GM23338 (cell line): ENCODE measurements around the gene ITGA1. TPM values are rescaled to one million over a fixed set of nuclear protein-coding genes. Genes with fewer than 3 reads are reported as not detected.

ENCODE experiments used
- ATAC-seq: fragments of 200-7000 bp; cut with Tn5 transposase; 3 replicates; pipeline ENCODE4 v1.9.1; 2020
- DNase-seq: peaks from one replicate; pipeline ENCODE4 v3.0.0-alpha.2; 2015; ENCODE audit warnings: low spot score
- H2AFZ ChIP-seq: fragments of 200-600 bp; sonication (generic); 2 replicates; pipeline ENCODE4 v1.8.0; 2016; ENCODE audit warnings: antibody characterized with exemption, mild to moderate bottlenecking, moderate library complexity
- H3F3A ChIP-seq: fragments of 200-600 bp; sonication (generic); replicated peaks from 2 replicates; pipeline ENCODE4 v1.8.0; 2017; ENCODE audit warnings: antibody characterized with exemption, mixed run types, low read depth
- H3K27ac ChIP-seq: fragments of 200-600 bp; sonication (generic); 2 replicates; pipeline ENCODE4 v1.6.1; 2016; ENCODE audit warnings: low read depth
- H3K27me3 ChIP-seq: fragments of 200-600 bp; sonication (generic); 2 replicates; pipeline ENCODE4 v1.8.0; 2016; ENCODE audit warnings: mild to moderate bottlenecking, mixed run types, moderate library complexity; ENCODE audit not compliant: insufficient read depth
- H3K36me3 ChIP-seq: fragments of 200-600 bp; sonication (generic); 2 replicates; pipeline ENCODE4 v1.8.0; 2016; ENCODE audit warnings: mild to moderate bottlenecking; ENCODE audit not compliant: insufficient read depth
- H3K4me1 ChIP-seq: fragments of 200-600 bp; sonication (generic); 2 replicates; pipeline ENCODE4 v1.8.0; 2016; ENCODE audit warnings: mild to moderate bottlenecking, moderate library complexity; ENCODE audit not compliant: insufficient read depth
- H3K4me2 ChIP-seq: fragments of 200-600 bp; sonication (generic); 2 replicates; pipeline ENCODE4 v1.7.1; 2017; ENCODE audit warnings: mixed run types
- H3K4me3 ChIP-seq: fragments of 200-600 bp; sonication (generic); 2 replicates; pipeline ENCODE4 v1.6.1; 2016; ENCODE audit warnings: mixed run types
- H3K79me2 ChIP-seq: fragments of 200-600 bp; sonication (generic); replicated peaks from 2 replicates; pipeline ENCODE4 v1.8.0; 2017; ENCODE audit warnings: mild to moderate bottlenecking; ENCODE audit not compliant: insufficient read depth
- H3K9me2 ChIP-seq: fragments of 200-600 bp; sonication (generic); 2 replicates; pipeline ENCODE4 v1.8.0; 2017; ENCODE audit not compliant: insufficient read depth
- H4K20me1 ChIP-seq: fragments of 200-600 bp; sonication (generic); replicated peaks from 2 replicates; pipeline ENCODE4 v1.8.0; 2017; ENCODE audit warnings: mild to moderate bottlenecking; ENCODE audit not compliant: insufficient read depth
- H3K27ac Mint-ChIP-seq: 2 replicates; pipeline ENCODE4 v1.8.0; 2020; ENCODE audit warnings: inconsistent platforms, mild to moderate bottlenecking, moderate library complexity, mixed read lengths
- H3K27me3 Mint-ChIP-seq: 3 replicates; pipeline ENCODE4 v1.8.0; 2022; ENCODE audit warnings: low read depth, mild to moderate bottlenecking, moderate library complexity, mixed read lengths, inconsistent platforms; ENCODE audit not compliant: insufficient read depth, poor library complexity
- H3K36me3 Mint-ChIP-seq: 3 replicates; pipeline ENCODE4 v1.8.0; 2021; ENCODE audit warnings: low read depth, mild to moderate bottlenecking, inconsistent platforms, moderate library complexity, mixed read lengths
- H3K4me1 Mint-ChIP-seq: 3 replicates; pipeline ENCODE4 v1.8.0; 2020; ENCODE audit warnings: mild to moderate bottlenecking, inconsistent platforms, mixed read lengths
- H3K4me3 Mint-ChIP-seq: 3 replicates; pipeline ENCODE4 v1.8.0; 2021; ENCODE audit warnings: moderate library complexity, mild to moderate bottlenecking, inconsistent platforms, mixed read lengths
- H3K9me3 Mint-ChIP-seq: 3 replicates; pipeline ENCODE4 v1.8.0; 2020; ENCODE audit warnings: moderate library complexity, mild to moderate bottlenecking, inconsistent platforms, mixed read lengths
- CREB1 ChIP-seq: fragments of 250-450 bp; sonication (Bioruptor Pico); IDR thresholded peaks from 2 replicates; pipeline ENCODE4 v1.5.0; 2020; ENCODE audit warnings: low read depth, mild to moderate bottlenecking, moderate library complexity
- EZH2 ChIP-seq: fragments of 200-600 bp; sonication (generic); IDR thresholded peaks from one replicate; pipeline ENCODE4 v1.8.0; 2017; ENCODE audit warnings: antibody characterized with exemption, mild to moderate bottlenecking, low read depth; ENCODE audit not compliant: unreplicated experiment
- EZH2phosphoT487 ChIP-seq: fragments of 200-600 bp; sonication (generic); IDR thresholded peaks from one replicate; pipeline ENCODE4 v1.8.1; 2018; ENCODE audit warnings: antibody characterized with exemption; ENCODE audit not compliant: unreplicated experiment
- JUNB ChIP-seq: IDR thresholded peaks from one replicate; pipeline ENCODE4 v1.6.1; 2016; ENCODE audit warnings: antibody characterized with exemption; ENCODE audit not compliant: unreplicated experiment
- NANOG ChIP-seq: IDR thresholded peaks from 2 replicates; pipeline ENCODE4 v1.6.1; 2016; ENCODE audit warnings: antibody characterized with exemption, borderline replicate concordance
- POLR2AphosphoS5 ChIP-seq: IDR thresholded peaks from 2 replicates; pipeline ENCODE4 v1.6.1; 2016; ENCODE audit warnings: antibody characterized with exemption, low read depth
- STAT1 ChIP-seq: IDR thresholded peaks from one replicate; pipeline ENCODE4 v1.6.1; 2016; ENCODE audit warnings: antibody characterized with exemption; ENCODE audit not compliant: unreplicated experiment
- ZNF114 ChIP-seq: fragments of 250-450 bp; sonication (Bioruptor Pico); IDR thresholded peaks from 2 replicates; pipeline ENCODE4 v1.5.0; 2020; ENCODE audit warnings: mild to moderate bottlenecking, moderate library complexity
- ZNF331 ChIP-seq: fragments of 250-450 bp; sonication (Bioruptor Pico); IDR thresholded peaks from 2 replicates; pipeline ENCODE4 v1.5.0; 2020; ENCODE audit warnings: low read depth, mild to moderate bottlenecking, moderate library complexity
- polyA plus RNA-seq: library from polyadenylated mRNA; unstranded; fragments of >200 nt; fragmentation: Nextera tagmentation; extraction: Ambion mirVana; gene quantifications from 2 replicates; pipeline ENCODE4 v1.2.1, GENCODE V29; 2016
- total RNA-seq: library from RNA; depleted of rRNA; stranded (reverse); fragments of >200 nt; shearing (Covaris generic); gene quantifications from 2 replicates; pipeline ENCODE4 v1.2.3, GENCODE V29; 2014
- TF ChIP-seq, protein P1 (sequence below): fragments of 250-450 bp; sonication (Bioruptor Pico); IDR thresholded peaks from 2 replicates; pipeline ENCODE4 v1.5.0; 2020; ENCODE audit warnings: mild to moderate bottlenecking, moderate library complexity
- TF ChIP-seq, protein P2 (sequence below): IDR thresholded peaks from 2 replicates; pipeline ENCODE4 v1.6.1; 2016; ENCODE audit warnings: antibody characterized with exemption
- TF ChIP-seq, protein P3 (sequence below): IDR thresholded peaks from one replicate; pipeline ENCODE4 v1.6.1; 2018; ENCODE audit warnings: antibody characterized with exemption; ENCODE audit not compliant: unreplicated experiment
- TF ChIP-seq, protein P4 (sequence below), 2 experiments: fragments of 200-600 bp in 1 of 2; sonication (generic) in 1 of 2; conservative IDR thresholded peaks; 2 replicates each; pipeline versions ENCODE4 v1.5.1 to v1.6.1; 2016 to 2017; ENCODE audit warnings: antibody characterized with exemption in 2 of 2, low read depth in 2 of 2, mild to moderate bottlenecking in 2 of 2, moderate library complexity in 1 of 2

ITGA1 gene
- total and polyA plus RNA-seq, 2 experiments from 2014 or later: 1.8 to 4.9 TPM

DNA sequence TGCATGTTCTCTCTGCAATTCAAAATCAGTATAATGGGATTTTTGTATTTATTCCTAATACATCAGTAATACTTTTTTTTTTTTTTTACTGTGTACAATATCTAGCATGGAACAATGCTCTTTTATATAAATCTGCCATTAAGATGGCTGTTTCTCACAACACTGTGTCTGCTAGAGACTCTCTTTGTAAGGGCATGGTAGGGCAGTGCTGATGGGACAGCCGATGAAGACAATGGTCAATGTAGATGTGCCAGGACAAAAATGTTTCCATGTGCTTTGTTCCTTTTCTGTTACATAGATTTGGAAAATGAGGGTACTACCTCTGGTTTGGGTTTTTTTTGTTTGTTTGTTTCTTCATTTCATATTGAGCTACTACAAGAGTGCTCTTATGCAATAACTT lies 106.1 kb downstream of the ITGA1 start:
- no peak overlapping the region for H3K4me2 ChIP-seq
- H3K36me3 ChIP-seq: no peaks in the 10 kb centered on the region
- no peaks in the 10 kb centered on the region for H3K9me2 ChIP-seq
- Mint-ChIP-seq H3K4me3 (no peak overlapping the region), H3K9me3 (no peaks in the 10 kb centered on the region), H3K36me3 (no peaks in the 10 kb centered on the region), H3K27me3 (no peaks in the 10 kb centered on the region), H3K4me1 (0 out of 3 replicates have a peak, but pooled peaks cover 2% of the 10 kb centered on the region), H3K27ac (no peak overlapping the region)
- H3K4me3 ChIP-seq: no peak overlapping the region
- no peaks in the 10 kb centered on the region for H3K27me3 ChIP-seq
- no peaks in the 10 kb centered on the region for H3K79me2 ChIP-seq
- TF ChIP-seq JUNB (no peak), NANOG (no peak), EZH2phosphoT487 (no peak), STAT1 (no peak), ZNF331 (no peak), POLR2AphosphoS5 (no peak), ZNF114 (CRISPR knock-in tag) (no peak), EZH2 (no peak), CREB1 (no peak)
- TF ChIP-seq, protein P1, sequence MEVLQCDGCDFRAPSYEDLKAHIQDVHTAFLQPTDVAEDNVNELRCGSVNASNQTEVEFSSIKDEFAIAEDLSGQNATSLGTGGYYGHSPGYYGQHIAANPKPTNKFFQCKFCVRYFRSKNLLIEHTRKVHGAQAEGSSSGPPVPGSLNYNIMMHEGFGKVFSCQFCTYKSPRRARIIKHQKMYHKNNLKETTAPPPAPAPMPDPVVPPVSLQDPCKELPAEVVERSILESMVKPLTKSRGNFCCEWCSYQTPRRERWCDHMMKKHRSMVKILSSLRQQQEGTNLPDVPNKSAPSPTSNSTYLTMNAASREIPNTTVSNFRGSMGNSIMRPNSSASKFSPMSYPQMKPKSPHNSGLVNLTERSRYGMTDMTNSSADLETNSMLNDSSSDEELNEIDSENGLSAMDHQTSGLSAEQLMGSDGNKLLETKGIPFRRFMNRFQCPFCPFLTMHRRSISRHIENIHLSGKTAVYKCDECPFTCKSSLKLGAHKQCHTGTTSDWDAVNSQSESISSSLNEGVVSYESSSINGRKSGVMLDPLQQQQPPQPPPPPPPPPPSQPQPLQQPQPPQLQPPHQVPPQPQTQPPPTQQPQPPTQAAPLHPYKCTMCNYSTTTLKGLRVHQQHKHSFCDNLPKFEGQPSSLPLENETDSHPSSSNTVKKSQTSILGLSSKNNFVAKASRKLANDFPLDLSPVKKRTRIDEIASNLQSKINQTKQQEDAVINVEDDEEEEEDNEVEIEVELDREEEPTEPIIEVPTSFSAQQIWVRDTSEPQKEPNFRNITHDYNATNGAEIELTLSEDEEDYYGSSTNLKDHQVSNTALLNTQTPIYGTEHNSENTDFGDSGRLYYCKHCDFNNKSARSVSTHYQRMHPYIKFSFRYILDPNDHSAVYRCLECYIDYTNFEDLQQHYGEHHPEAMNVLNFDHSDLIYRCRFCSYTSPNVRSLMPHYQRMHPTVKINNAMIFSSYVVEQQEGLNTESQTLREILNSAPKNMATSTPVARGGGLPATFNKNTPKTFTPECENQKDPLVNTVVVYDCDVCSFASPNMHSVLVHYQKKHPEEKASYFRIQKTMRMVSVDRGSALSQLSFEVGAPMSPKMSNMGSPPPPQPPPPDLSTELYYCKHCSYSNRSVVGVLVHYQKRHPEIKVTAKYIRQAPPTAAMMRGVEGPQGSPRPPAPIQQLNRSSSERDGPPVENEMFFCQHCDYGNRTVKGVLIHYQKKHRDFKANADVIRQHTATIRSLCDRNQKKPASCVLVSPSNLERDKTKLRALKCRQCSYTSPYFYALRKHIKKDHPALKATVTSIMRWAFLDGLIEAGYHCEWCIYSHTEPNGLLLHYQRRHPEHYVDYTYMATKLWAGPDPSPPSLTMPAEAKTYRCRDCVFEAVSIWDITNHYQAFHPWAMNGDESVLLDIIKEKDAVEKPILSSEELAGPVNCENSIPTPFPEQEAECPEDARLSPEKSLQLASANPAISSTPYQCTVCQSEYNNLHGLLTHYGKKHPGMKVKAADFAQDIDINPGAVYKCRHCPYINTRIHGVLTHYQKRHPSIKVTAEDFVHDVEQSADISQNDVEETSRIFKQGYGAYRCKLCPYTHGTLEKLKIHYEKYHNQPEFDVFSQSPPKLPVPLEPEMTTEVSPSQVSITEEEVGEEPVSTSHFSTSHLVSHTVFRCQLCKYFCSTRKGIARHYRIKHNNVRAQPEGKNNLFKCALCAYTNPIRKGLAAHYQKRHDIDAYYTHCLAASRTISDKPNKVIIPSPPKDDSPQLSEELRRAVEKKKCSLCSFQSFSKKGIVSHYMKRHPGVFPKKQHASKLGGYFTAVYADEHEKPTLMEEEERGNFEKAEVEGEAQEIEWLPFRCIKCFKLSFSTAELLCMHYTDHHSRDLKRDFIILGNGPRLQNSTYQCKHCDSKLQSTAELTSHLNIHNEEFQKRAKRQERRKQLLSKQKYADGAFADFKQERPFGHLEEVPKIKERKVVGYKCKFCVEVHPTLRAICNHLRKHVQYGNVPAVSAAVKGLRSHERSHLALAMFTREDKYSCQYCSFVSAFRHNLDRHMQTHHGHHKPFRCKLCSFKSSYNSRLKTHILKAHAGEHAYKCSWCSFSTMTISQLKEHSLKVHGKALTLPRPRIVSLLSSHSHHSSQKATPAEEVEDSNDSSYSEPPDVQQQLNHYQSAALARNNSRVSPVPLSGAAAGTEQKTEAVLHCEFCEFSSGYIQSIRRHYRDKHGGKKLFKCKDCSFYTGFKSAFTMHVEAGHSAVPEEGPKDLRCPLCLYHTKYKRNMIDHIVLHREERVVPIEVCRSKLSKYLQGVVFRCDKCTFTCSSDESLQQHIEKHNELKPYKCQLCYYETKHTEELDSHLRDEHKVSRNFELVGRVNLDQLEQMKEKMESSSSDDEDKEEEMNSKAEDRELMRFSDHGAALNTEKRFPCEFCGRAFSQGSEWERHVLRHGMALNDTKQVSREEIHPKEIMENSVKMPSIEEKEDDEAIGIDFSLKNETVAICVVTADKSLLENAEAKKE (CRISPR knock-in tag): no peak
- TF ChIP-seq, protein P2, sequence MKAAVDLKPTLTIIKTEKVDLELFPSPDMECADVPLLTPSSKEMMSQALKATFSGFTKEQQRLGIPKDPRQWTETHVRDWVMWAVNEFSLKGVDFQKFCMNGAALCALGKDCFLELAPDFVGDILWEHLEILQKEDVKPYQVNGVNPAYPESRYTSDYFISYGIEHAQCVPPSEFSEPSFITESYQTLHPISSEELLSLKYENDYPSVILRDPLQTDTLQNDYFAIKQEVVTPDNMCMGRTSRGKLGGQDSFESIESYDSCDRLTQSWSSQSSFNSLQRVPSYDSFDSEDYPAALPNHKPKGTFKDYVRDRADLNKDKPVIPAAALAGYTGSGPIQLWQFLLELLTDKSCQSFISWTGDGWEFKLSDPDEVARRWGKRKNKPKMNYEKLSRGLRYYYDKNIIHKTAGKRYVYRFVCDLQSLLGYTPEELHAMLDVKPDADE: no peak
- TF ChIP-seq, protein P3, sequence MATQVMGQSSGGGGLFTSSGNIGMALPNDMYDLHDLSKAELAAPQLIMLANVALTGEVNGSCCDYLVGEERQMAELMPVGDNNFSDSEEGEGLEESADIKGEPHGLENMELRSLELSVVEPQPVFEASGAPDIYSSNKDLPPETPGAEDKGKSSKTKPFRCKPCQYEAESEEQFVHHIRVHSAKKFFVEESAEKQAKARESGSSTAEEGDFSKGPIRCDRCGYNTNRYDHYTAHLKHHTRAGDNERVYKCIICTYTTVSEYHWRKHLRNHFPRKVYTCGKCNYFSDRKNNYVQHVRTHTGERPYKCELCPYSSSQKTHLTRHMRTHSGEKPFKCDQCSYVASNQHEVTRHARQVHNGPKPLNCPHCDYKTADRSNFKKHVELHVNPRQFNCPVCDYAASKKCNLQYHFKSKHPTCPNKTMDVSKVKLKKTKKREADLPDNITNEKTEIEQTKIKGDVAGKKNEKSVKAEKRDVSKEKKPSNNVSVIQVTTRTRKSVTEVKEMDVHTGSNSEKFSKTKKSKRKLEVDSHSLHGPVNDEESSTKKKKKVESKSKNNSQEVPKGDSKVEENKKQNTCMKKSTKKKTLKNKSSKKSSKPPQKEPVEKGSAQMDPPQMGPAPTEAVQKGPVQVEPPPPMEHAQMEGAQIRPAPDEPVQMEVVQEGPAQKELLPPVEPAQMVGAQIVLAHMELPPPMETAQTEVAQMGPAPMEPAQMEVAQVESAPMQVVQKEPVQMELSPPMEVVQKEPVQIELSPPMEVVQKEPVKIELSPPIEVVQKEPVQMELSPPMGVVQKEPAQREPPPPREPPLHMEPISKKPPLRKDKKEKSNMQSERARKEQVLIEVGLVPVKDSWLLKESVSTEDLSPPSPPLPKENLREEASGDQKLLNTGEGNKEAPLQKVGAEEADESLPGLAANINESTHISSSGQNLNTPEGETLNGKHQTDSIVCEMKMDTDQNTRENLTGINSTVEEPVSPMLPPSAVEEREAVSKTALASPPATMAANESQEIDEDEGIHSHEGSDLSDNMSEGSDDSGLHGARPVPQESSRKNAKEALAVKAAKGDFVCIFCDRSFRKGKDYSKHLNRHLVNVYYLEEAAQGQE: no peak
- TF ChIP-seq, protein P4, sequence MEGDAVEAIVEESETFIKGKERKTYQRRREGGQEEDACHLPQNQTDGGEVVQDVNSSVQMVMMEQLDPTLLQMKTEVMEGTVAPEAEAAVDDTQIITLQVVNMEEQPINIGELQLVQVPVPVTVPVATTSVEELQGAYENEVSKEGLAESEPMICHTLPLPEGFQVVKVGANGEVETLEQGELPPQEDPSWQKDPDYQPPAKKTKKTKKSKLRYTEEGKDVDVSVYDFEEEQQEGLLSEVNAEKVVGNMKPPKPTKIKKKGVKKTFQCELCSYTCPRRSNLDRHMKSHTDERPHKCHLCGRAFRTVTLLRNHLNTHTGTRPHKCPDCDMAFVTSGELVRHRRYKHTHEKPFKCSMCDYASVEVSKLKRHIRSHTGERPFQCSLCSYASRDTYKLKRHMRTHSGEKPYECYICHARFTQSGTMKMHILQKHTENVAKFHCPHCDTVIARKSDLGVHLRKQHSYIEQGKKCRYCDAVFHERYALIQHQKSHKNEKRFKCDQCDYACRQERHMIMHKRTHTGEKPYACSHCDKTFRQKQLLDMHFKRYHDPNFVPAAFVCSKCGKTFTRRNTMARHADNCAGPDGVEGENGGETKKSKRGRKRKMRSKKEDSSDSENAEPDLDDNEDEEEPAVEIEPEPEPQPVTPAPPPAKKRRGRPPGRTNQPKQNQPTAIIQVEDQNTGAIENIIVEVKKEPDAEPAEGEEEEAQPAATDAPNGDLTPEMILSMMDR (conservative IDR thresholded peaks at IDR 0.05; ENCODE audit: low read depth in 2 of 2): no peak
- no peaks in the 10 kb centered on the region for H3K4me1 ChIP-seq
- no peaks in the 10 kb centered on the region for H3F3A ChIP-seq
- DNase-seq: no peak
- no peak overlapping the region for H2AFZ ChIP-seq
- ATAC-seq: no peak
- H3K27ac ChIP-seq: no peak overlapping the region
- no peaks in the 10 kb centered on the region for H4K20me1 ChIP-seq
